ENCODE data around the gene RAB23. TPM values are rescaled to one million over a fixed set of nuclear protein-coding genes. Genes with fewer than 3 reads are reported as not detected.

The RAB23 gene
- total RNA-seq, 1 experiment from 2014 or later = 11.7 TPM

GRCh38 chr6:57173886-57174510, 48.1 kb downstream of the RAB23 start (continued):
- TF ChIP-seq CTCF (IDR thresholded peaks at IDR 0.05 in 2 of 3, conservative IDR thresholded peaks at IDR 0.05 in 1 of 3; ENCODE audit: borderline replicate concordance in 1 of 3, insufficient read depth in 1 of 3, low read depth in 2 of 3, low read length in 2 of 3) (no peak), JUND (IDR thresholded peaks at IDR 0.05) (peak; percentile 54)

- no peak for ATAC-seq
- TSS peak; percentile 46 for BruUV-seq (replicated peaks)
- peaks cover 67% of the 10 kb centered on the region for H3K79me2 ChIP-seq (ENCODE audit: insufficient read depth, low read length)
Measured at GRCh38 chr6:57173056-57173885, 48.8 kb downstream of the RAB23 start.

More at GRCh38 chr6:57173056-57173885, 48.8 kb downstream of the RAB23 start:
- no peaks in the 10 kb centered on the region for H4K20me1 ChIP-seq (ENCODE audit: insufficient read depth)
- H3K4me1 ChIP-seq (ENCODE audit: control insufficient read depth in 1 of 2, insufficient read depth in 2 of 2, low read length in 2 of 2) = peaks cover 6 to 20% of the 10 kb centered on the region in 2 experiments
- POLR2A ChIA-PET = no interaction called here
- no peaks in the 10 kb centered on the region for H3K36me3 ChIP-seq (ENCODE audit: control insufficient read depth in 1 of 2, insufficient read depth in 2 of 2, low read length in 2 of 2)
- RAD21 ChIA-PET (ENCODE audit: low non-redundant PET in 1 of 2, low total read pairs in 2 of 2, uncharacterized antibody in 2 of 2, unreplicated experiment in 2 of 2) = no interaction called here
- peak overlapping the region; percentile 85 for H3K4me2 ChIP-seq (ENCODE audit: low read length)
- peak overlapping the region; percentile 90 for H3K27ac ChIP-seq (ENCODE audit: low read depth, low read length)
- H3K9me2 ChIP-seq (ENCODE audit: insufficient read depth) = no peaks in the 10 kb centered on the region
- peak overlapping the region; percentile 91 for H3K9ac ChIP-seq (ENCODE audit: low read length)
- intact Hi-C loops (cut with micrococcal nuclease) = loop anchor here (1.0 to 5.0 kb wide), 3 partner anchors 143 to 268 kb away; partner anchors contain the start of gene BEND6
- CTCF ChIA-PET = interaction anchor here (1.4 kb wide), 1 partner anchor 269 kb away, joined by 4 read pairs; no protein-coding TSS in a partner anchor
- H2AFZ ChIP-seq (ENCODE audit: low read depth, low read length, poor library complexity, severe bottlenecking) = no peak overlapping the region
- no peak for DNase-seq (ENCODE audit: low read depth, low spot score)
- TF ChIP-seq FOSL1 (IDR thresholded peaks at IDR 0.05; ENCODE audit: low read depth) (no peak), CBX3 (IDR thresholded peaks at IDR 0.05; ENCODE audit: low read depth) (no peak), ZNF274 (IDR thresholded peaks at IDR 0.05; ENCODE audit: low read depth, low read length) (no peak), POLR2A (IDR thresholded peaks at IDR 0.05; ENCODE audit: borderline replicate concordance, extremely low read depth, insufficient read depth, insufficient read length) (no peak), SP1 (IDR thresholded peaks at IDR 0.05; ENCODE audit: low read depth) (no peak), ZFX (IDR thresholded peaks at IDR 0.05) (no peak), TCF7L2 (IDR thresholded peaks at IDR 0.05; ENCODE audit: borderline replicate concordance, extremely low read depth, insufficient read depth, insufficient read length) (no peak), EZH2phosphoT487 (IDR thresholded peaks at IDR 0.05; ENCODE audit: borderline replicate concordance) (no peak), CTCF (IDR thresholded peaks at IDR 0.05 in 2 of 3, conservative IDR thresholded peaks at IDR 0.05 in 1 of 3; ENCODE audit: borderline replicate concordance in 1 of 3, insufficient read depth in 1 of 3, low read depth in 2 of 3, low read length in 2 of 3) (no peak), MAX (IDR thresholded peaks at IDR 0.05) (no peak), SRF (IDR thresholded peaks at IDR 0.05; ENCODE audit: low read depth) (no peak), CEBPB (IDR thresholded peaks at IDR 0.05; ENCODE audit: low read depth) (no peak), JUND (IDR thresholded peaks at IDR 0.05) (no peak), EZH2 (IDR thresholded peaks at IDR 0.05) (no peak), YY1 (IDR thresholded peaks at IDR 0.05; ENCODE audit: extremely low read depth, insufficient replicate concordance, low read depth, low read length) (no peak), POLR2AphosphoS5 (IDR thresholded peaks at IDR 0.05; ENCODE audit: low read depth, low read length) (no peak)
- no peaks in the 10 kb centered on the region for H3K9me3 ChIP-seq (ENCODE audit: control insufficient read depth in 1 of 2, insufficient read depth in 1 of 2, low read depth in 1 of 2, low read length in 2 of 2)
- peak overlapping the region; percentile 78 to 85 for H3K4me3 ChIP-seq (replicated peaks in 1 of 2; ENCODE audit: low read depth in 1 of 2, low read length in 2 of 2)
- no peaks in the 10 kb centered on the region for H3K27me3 ChIP-seq (ENCODE audit: insufficient read depth, low read length)

All from HCT116 (cell line).